T-helper 1 cell treated with Interleukin-12 subunit alpha and Interleukin-12 subunit beta and Interleukin-4 antibody, amounts not matched to agents 30 ng/mL and 1 ng/mL, for 36 hours (primary cell): ENCODE measurements around the gene AKAP13. TPM values are rescaled to one million over a fixed set of nuclear protein-coding genes. Genes with fewer than 3 reads are reported as not detected.
"Not testable (repeated sequence)": the region's sequence is repeated elsewhere in the genome, so short reads cannot be mapped to it uniquely, and the experiment has no call there.

ENCODE experiments used
- intact Hi-C: fragments of 100-400 bp; cut with micrococcal nuclease; formaldehyde crosslinking; loops from one replicate; pipeline ENCODE4 v1.15.1; 2024
- total RNA-seq: library from RNA; stranded (reverse); gene quantifications from 2 replicates; pipeline ENCODE4 v1.2.3, GENCODE V29; 2022

The AKAP13 gene
- total RNA-seq, 1 donor from 2014 or later: 184 TPM

- intact Hi-C loops: loop anchor here (2.0 to 5.0 kb wide), 4 partner anchors 27 to 267 kb away; partner anchors contain the start of gene KLHL25
Measured at GRCh38 chr15:85583923-85584390, 203.6 kb downstream of the AKAP13 start.

- intact Hi-C loops: loop anchor here (5.0 kb wide), 1 partner anchor 268 kb away; no protein-coding TSS in a partner anchor
Measured at GRCh38 chr15:85584872-85585271, 204.5 kb downstream of the AKAP13 start.

GRCh38 chr15:85586196-85586595, 205.8 kb downstream of the AKAP13 start:
- intact Hi-C loops: not testable (repeated sequence)

GRCh38 chr15:85587707-85588411, 207.5 kb downstream of the AKAP13 start:
- intact Hi-C loops: no loop called here

- intact Hi-C loops: no loop called here
Measured at GRCh38 chr15:85588677-85589076, 208.3 kb downstream of the AKAP13 start.

GRCh38 chr15:85589851-85590250, 209.4 kb downstream of the AKAP13 start:
- intact Hi-C loops: no loop called here

GRCh38 chr15:85591622-85592021, 211.2 kb downstream of the AKAP13 start:
- intact Hi-C loops: no loop called here

GRCh38 chr15:85592148-85592547, 211.7 kb downstream of the AKAP13 start:
- intact Hi-C loops: no loop called here

GRCh38 chr15:85593809-85594445, 213.5 kb downstream of the AKAP13 start:
- intact Hi-C loops: no loop called here

GRCh38 chr15:85595804-85596536, 215.6 kb downstream of the AKAP13 start:
- intact Hi-C loops: no loop called here

GRCh38 chr15:85597155-85597815, 216.9 kb downstream of the AKAP13 start:
- intact Hi-C loops: loop anchor here (1.0 kb wide), 1 partner anchor 22 kb away; no protein-coding TSS in a partner anchor

- intact Hi-C loops: no loop called here
Measured at GRCh38 chr15:85598219-85598618, 217.8 kb downstream of the AKAP13 start.

GRCh38 chr15:85598718-85599398, 218.5 kb downstream of the AKAP13 start:
- intact Hi-C loops: no loop called here

- intact Hi-C loops: no loop called here
Measured at GRCh38 chr15:85600001-85600400, 219.6 kb downstream of the AKAP13 start.

GRCh38 chr15:85603160-85603559, 222.8 kb downstream of the AKAP13 start:
- intact Hi-C loops: no loop called here

GRCh38 chr15:85603703-85604102, 223.3 kb downstream of the AKAP13 start:
- intact Hi-C loops: no loop called here

GRCh38 chr15:85604194-85604593, 223.8 kb downstream of the AKAP13 start:
- intact Hi-C loops: no loop called here

GRCh38 chr15:85606738-85607137, 226.3 kb downstream of the AKAP13 start:
- intact Hi-C loops: no loop called here

GRCh38 chr15:85607141-85607806, 226.9 kb downstream of the AKAP13 start:
- intact Hi-C loops: no loop called here

- intact Hi-C loops: no loop called here
Measured at GRCh38 chr15:85607842-85608241, 227.4 kb downstream of the AKAP13 start.
